GM12875 (cell line): ENCODE results near the gene PDE6B.
"Not testable (repeated sequence)": the region's sequence is repeated elsewhere in the genome, so short reads cannot be mapped to it uniquely, and the experiment has no call there.

Experiments
- H3K4me3 ChIP-seq: one replicate; pipeline ENCODE4 v1.5.1; 2011; ENCODE audit warnings: low read depth, low read length, control low read depth
- TF ChIP-seq, protein P1 (sequence below): IDR thresholded peaks from 2 replicates; pipeline ENCODE4 v1.5.1; 2011; ENCODE audit warnings: low read depth, mild to moderate bottlenecking, control low read depth, inconsistent platforms, low read length, moderate library complexity, borderline replicate concordance; ENCODE audit not compliant: insufficient read depth

The PDE6B gene

DNA sequence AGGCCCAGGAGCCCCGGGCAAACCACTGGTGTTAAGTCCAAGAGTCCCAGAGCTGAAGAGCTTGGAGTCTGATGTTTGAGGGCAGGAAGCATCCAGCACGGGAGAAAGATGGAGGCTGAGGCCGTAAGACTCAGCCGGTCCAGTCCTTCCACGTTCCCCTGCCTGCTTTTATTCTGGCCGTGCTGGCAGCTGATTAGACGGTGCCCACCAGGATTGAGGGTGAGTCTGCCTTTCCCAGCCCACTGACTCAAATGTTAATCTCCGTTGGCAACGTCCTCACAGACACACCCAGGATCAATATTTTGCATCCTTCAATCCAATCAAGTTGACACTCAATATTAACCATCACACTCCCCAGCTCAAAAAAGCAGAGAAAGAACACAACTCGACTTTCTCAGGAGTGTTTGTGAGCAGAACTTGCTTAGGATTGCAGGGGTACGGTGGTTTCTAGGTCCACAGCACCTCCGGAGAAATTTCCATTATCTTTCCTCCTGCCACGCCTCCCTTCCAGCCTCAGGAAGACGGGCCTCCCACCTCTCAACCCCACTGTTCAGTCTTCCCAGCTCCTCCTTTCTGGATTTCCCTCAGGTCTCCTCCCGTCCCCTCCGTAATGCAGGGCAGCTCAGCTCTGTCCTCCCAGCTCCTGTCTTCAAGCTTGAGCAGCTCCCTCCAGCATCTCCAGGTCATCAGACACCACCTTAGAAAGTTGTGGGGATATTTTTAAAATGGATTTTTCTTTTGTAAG lies 36.0 kb upstream of the PDE6B start:
- TF ChIP-seq, protein P1, sequence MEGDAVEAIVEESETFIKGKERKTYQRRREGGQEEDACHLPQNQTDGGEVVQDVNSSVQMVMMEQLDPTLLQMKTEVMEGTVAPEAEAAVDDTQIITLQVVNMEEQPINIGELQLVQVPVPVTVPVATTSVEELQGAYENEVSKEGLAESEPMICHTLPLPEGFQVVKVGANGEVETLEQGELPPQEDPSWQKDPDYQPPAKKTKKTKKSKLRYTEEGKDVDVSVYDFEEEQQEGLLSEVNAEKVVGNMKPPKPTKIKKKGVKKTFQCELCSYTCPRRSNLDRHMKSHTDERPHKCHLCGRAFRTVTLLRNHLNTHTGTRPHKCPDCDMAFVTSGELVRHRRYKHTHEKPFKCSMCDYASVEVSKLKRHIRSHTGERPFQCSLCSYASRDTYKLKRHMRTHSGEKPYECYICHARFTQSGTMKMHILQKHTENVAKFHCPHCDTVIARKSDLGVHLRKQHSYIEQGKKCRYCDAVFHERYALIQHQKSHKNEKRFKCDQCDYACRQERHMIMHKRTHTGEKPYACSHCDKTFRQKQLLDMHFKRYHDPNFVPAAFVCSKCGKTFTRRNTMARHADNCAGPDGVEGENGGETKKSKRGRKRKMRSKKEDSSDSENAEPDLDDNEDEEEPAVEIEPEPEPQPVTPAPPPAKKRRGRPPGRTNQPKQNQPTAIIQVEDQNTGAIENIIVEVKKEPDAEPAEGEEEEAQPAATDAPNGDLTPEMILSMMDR = no peak
- no peak overlapping the region for H3K4me3 ChIP-seq

DNA sequence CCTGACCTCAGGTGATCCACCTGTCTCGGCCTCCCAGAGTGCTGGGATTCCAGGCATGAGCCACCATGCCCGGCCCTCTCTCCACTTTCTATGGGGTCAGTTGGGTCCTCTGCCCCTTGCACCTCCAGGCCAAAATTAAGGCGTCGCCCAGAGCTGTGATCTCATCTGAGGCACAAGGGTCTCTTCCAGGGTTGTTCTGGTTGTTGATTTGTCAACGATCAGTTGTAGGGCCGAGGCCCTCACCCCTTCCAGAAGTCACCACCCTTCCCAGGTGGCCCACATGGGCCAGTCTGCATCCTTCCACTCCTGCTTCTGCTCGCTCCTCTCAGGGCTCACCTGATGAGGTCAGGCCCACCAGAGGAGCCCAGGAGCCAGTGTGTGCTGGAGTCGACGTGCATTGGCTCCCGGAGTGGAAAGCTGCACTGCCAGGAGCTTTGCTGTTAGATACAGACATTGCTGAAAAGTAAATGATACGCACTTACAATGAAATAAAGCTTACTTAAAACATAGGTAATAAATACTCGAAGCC lies 35.0 kb upstream of the PDE6B start:
- TF ChIP-seq, protein P1 = no peak
- H3K4me3 ChIP-seq = no peak overlapping the region

DNA sequence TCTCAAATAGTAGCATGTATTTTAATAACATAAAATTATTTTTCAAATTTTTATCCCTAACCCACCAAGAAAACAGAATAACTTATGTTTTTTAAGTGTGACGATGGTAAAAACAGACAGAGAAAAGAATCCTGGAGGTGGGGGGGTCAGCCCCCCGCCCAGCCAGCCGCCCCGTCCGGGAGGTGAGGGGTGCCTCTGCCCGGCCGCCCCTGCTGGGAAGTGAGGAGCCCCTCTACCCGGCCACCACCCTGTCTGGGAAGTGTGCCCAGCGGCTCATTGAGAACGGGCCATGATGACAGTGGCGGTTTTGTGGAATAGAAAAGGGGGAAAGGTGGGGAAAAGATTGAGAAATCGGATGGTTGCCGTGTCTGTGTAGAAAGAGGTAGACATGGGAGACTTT lies 33.2 kb upstream of the PDE6B start:
- not testable (repeated sequence) for H3K4me3 ChIP-seq

DNA sequence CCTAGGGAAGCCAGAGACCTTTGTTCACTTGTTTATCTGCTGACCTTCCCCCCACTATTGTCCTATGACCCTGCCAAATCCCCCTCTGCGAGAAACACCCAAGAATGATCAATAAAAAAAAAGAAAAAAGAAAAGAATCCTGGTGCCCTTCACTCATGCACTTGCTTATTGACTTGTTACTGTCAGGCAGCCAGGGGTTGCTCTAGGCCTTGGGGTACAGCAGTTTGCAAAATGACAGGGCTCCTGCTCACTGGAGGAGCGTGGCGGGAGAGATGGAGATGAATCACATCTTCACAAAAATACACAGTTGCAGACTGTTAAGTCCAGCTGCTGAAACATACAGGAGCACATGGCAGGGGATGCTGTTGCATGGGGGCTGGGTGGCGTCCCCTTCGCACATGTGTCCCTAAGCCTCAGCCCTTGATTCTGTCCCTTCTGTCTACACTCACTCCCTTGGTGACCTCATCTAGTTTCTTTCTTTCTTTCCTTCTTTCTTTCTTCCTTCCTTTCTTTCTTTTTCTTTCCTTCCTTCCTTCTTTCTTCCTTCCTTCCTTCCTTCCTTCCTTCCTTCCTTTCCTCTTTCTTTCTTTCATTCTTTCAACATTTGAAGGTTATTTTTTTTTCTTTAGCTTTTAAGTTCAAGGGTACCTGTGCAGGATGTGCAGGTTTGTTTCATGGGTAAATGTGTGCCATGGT lies 32.4 kb upstream of the PDE6B start:
- H3K4me3 ChIP-seq = no peak overlapping the region
- TF ChIP-seq, protein P1 = no peak

DNA sequence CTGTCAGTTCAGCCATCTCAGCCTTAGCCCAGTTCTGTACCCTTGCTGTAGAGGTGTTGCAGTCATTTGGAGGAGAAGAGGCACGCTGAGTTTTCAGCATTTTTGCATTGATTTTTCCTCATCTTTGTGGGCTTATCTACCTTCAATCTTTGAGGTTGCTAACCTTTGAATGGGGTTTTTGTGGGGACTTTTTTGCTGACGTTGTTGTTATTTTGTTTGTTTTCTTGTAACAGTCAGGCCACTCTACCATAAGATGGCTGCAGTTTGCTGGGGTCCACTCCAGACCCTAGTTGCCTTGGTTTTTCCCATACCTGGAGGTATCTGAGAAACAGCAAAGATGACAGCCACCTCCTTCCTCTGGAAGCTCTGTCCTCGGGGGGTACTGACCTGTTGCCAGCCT lies 26.4 kb upstream of the PDE6B start:
- TF ChIP-seq, protein P1 = no peak

DNA sequence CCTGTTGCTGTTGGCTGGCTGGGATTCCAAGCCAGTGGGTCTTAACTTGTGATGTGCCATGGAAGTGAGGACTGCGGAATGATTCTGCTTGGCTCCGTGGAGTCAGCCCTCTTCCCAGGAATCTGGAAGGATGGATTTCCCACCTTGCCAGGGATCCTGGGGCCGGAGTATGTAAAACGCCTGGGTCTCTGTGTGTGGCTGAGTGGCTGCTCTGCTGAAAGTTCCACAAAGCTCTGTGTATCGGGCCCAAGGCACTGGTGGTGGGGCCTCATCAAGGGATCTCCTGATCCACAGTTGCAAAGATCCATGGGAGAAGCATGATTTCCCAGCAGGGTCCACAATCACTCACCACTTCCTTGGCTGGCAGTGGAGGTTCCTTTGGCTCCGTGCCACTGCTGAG lies 25.2 kb upstream of the PDE6B start:
- no peak overlapping the region for H3K4me3 ChIP-seq
- TF ChIP-seq, protein P1 = no peak

More for the DNA sequence above, 26.4 kb upstream of the PDE6B start:
- H3K4me3 ChIP-seq = no peak overlapping the region

DNA sequence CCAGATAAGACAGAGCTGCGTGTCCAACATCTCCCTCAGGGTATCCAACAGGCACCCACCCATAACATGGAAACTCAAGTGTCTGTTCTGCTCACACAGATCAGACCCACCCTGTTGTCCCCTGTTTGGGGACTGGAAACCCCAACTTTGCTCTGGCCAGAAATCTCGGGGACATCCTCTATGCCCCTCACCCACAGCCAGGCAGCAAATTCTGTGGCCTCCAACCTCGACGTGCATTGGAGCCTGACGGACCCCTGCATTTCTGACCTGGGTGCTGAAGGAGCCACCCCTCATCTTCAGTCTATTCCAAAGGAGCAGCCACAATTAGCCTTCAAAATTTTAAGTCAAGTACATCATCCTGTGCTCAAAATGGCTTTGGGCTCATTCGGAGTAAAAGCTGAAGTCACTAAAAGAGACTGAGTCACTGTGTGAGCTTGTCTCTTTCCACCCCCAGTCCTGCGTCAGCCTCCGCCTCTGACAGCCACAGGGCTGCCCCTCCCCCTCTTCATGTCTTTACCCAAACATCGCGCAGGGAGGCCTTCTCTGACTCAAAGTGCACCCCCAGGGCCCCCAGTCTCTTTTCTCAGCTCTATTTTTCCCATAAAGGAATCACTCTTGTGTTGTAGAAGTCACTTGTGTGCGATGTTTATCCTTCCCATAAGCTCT lies 24.4 kb upstream of the PDE6B start:
- TF ChIP-seq, protein P1 = no peak

More for the DNA sequence above, 24.4 kb upstream of the PDE6B start:
- H3K4me3 ChIP-seq = no peak overlapping the region
